Hematopoietic multipotent progenitor cell (in vitro differentiated cells): ENCODE measurements around the gene TRMT6. TPM values are rescaled to one million over a fixed set of nuclear protein-coding genes. Genes with fewer than 3 reads are reported as not detected.

ENCODE experiments used
- DNase-seq, 3 donors: peaks; one replicate each; pipeline ENCODE4 v3.0.0-alpha.2; 2011 to 2015; ENCODE audit warnings: low read depth in 2 of 3, low spot score in 2 of 3
- total RNA-seq: library from RNA; depleted of rRNA; stranded (reverse); fragments of >200 nt; gene quantifications from one replicate; pipeline ENCODE4 v1.2.3, GENCODE V29; 2012

The TRMT6 gene
- 3.2 TPM for total RNA-seq

DNA sequence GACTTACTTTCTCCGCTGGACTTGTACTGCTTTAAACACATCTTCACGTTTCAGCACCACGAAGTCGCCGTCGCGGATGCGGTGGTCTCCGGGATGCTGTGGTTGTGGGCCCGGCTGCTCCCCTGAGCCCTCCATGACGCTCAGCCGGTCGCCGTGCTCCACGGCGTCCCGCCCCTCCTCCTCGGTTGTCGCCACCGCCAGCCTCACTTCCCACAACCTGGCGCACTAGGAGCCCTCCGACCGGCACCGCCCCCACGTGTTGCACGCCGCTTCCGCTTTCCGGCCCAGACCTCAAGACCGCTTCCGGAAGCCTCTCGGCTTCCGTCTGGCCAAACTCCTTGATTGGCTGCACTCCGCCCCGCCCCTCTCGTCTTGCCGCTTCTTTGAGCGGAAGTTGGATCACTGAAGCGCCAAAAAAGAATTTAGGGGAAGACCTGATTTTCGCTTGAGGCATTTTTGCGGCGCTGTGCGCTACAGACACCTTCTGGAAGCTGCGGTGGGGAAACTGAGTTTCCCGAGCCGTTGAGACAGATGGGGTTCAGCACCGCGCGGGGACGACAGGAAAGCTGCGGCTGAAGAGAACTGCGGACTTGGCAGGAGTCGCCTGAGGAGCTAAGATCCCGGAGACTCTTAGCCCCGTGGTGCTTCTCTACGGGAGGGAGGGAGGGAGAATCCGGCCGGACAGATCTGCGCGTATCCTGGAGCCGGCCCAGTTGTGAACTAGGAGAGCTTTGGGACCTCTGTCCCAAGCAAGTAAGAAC, at the start of gene TRMT6, which contains the start of gene MCM8:
TRMT6 (minus strand) TSS at position 263 of the 761 bp plus-strand sequence; CDS start at position 135, 128 bp downstream.
MCM8 (plus strand) TSS at position 382 of the 761 bp plus-strand sequence. CDS start 1,364 bp downstream, outside the sequence.
- peak; percentile 92 to 99 (median 97) for DNase-seq

- no peak for DNase-seq
Measured at GRCh38 chr20:5999783-6000182, 49.5 kb upstream of the TRMT6 start.

DNA sequence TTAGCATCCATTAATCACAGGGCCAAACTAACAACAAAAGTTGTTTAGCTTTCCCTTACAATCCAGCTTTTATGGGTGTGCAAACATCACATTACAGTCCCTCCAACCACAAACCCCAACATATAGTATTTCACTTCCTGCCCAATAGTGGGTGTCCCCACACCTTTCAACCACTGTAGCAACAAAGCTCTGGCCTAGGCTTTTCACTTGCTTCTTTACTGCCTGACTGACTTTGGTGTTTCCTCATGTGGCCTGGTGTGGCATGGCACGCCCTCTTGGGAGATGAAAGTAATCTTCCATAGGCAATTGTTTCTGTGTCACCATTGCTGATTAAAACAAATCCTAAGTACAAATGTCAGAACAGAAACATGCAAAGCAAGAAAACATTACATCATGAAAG, 46.4 kb upstream of the TRMT6 start:
- peak in 2 of 3 donors; percentile 21 to 58 for DNase-seq

DNA sequence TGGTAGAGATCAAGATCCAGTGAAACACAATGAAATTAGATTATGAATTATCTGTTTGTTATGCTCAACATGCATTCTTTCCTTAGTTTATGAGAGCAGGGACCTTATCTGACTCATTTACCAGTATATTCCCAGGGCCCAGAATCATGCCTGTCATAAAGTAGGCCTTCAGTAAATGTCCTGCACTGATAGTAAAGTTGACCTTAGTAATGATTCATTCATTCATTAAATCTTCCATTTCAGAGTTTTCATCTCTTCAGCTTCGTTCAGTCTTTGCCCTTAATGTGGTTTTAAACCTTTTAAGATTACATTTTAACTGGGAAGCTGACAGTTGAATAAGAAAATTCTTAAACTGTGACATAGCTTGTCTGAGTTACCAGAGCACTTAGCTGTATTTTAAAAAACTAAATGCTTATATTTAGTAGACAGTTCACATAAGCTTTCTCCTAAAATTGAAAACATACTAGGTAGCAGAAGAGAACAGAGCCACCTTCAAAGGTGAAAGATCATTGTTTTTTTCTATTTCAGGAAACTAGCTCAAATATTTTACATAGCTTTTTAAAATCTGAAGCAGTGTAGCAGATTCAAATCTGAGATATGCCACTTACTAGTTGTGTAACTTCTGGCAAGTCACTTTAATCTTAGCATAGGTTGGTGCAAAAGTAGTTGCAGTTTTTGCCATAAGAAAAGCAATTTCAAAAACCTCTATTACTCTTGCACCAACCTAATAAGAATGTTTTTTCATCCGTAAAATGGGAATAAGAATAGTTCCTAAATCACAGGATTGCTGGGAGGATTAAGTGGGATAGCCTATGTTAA, 41.5 kb upstream of the TRMT6 start:
- no peak for DNase-seq

GRCh38 chr20:5990946-5991345, 40.6 kb upstream of the TRMT6 start:
- DNase-seq, result no peak

DNA sequence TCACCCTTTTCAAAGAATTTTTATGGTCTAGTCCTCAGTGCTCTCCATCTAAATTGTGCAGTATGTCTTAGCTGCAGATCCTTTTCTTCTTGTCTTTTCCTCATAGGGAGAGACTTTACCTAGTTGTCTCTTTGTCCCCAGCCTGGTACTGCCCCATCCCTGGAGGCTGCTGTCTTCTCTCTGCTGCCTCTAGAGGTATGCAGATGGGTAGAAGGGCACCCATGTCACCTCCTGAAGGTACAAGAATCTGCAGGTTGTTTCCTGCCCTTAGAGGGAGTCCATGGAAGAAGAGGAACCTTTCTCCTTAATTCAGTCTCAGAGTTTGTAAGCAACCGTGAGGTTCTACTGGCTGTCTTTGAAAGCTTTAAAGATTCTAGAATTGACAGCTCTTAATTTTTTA, 39.2 kb upstream of the TRMT6 start:
- no peak for DNase-seq

DNA sequence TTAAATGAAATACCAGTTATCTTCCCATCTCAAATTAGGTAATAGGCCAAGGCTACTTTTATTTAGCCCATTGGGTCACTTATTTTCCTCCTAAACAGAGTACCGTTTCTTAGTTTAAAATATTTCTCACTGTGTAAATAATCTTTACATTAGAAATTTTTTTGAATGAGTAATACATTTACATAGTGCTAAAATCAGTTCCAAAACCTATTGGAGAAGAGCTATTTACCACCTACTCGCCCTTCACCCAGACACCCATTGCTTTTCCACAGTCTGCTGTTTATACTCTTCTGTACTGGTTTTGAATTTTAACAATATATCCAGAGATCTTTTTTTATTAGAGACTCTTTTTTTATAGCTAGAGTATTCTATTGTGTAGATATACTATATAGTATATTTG, 37.0 kb upstream of the TRMT6 start:
- DNase-seq, result no peak

- no peak for DNase-seq
Measured at GRCh38 chr20:5980720-5981538, 30.6 kb upstream of the TRMT6 start.

GRCh38 chr20:5979801-5980200, 29.5 kb upstream of the TRMT6 start:
- DNase-seq, result no peak

GRCh38 chr20:5977975-5978374, 27.6 kb upstream of the TRMT6 start:
- no peak for DNase-seq

DNA sequence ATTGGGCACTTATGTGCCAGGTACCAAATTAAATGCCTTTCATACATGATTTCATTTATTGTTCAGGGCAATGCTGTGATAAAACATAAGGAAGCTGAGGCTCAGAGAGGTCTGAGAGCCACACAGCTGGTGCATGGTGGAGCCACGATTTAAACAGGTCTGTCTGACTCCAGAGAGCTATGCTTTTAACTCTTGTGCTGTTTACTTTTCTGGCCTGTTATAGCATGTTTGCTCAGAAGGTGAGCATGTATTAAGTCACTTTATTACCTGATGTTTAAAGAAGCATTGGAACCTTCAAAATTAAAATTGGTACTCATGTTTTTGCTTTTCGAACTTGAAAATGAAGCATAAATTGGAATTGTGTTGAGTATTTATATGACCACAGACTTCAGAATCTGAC, 26.9 kb upstream of the TRMT6 start:
- no peak for DNase-seq

GRCh38 chr20:5975778-5976177, 25.4 kb upstream of the TRMT6 start:
- no peak for DNase-seq

DNA sequence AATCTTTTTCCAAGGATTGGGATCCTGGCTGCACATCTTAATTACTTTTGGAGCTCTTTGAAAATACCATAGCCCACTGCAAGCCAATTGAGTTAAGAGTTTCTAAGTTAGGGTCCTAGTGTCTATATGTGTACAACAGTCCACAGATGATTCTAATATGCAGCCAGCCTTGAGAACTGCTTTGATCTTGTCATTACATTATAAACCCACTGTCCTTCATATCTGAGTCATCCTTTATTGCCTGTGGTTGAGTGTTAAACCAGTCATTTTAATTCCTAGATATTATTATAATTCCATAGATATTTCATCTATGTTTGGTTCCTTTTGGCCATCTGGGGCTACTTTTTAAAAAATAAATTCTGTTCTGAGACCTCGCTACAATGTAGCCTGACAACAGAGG, 24.2 kb upstream of the TRMT6 start:
- DNase-seq, result no peak

GRCh38 chr20:5973971-5974370, 23.6 kb upstream of the TRMT6 start:
- peak in 1 of 3 donors; percentile 19 for DNase-seq

- DNase-seq, result no peak
Measured at GRCh38 chr20:5973172-5973571, 22.8 kb upstream of the TRMT6 start.

- no peak for DNase-seq
Measured at GRCh38 chr20:5971203-5971602, 20.9 kb upstream of the TRMT6 start.

DNA sequence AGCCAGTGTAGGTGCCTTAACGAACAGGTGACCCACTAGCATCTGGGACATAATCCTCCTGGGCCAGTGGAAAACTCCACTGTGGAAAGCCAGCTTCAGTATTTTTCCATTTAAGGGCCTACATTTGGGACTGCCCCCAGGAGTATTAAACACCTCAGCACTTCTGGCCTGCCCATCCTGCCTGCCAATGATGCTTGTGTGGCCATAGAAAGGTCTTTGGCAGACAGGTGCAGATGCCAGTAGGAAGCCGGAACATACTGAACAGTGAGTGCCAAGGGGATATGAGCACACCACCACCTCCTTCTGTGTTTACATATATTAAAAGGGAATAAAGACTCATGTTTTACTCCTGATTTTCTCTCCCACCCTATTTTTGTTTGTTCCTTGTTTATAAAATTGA, 20.0 kb upstream of the TRMT6 start:
- DNase-seq, result no peak

- no peak for DNase-seq
Measured at GRCh38 chr20:5969940-5970339, 19.6 kb upstream of the TRMT6 start.

DNA sequence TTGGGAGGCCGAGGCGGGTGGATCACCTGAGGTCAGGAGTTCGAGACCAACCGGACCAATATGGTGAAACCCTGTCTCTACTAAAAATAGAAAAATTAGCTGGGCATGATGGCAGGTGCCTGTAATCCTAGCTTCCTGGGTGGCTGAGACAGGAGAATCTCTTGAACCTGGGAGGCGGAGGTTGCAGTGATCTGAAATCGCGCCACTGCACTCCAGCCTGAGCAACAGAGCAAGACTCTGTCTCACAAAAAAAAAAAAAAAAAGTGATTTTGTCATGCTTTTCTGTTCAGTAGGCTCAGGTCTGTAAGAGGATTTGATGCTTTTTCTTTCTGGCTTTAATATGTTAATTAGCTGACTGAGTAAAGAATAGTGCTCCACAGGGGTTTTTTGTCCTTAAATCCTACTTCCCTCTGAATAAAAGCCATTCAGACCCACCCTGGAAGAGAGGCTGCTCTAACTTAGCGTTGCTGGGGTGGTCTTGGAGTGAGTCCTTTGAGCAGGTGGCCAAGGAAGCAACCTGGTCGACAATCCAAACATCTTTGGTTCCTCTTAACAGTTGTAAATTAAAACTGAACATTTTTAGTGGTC, 19.1 kb upstream of the TRMT6 start:
- DNase-seq, result no peak

DNA sequence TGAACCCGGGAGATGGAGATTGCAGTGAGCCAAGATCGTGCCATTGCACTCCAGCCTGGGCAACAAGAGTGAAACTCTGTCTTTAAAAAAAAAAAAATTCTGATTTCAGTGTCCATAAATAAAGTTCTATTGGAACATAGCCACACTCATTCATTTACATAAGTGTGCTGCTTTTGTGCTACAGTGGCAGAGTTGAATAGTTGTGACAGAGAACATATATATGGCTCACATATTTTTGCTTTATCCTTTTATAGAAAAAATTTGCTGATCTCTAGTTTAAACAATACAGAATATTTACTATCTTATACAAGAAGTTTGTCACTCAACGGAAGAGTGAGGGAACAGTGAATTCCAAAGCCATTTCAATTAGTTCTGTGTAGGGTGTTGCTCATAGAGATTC, 18.1 kb upstream of the TRMT6 start:
- DNase-seq, result no peak

DNA sequence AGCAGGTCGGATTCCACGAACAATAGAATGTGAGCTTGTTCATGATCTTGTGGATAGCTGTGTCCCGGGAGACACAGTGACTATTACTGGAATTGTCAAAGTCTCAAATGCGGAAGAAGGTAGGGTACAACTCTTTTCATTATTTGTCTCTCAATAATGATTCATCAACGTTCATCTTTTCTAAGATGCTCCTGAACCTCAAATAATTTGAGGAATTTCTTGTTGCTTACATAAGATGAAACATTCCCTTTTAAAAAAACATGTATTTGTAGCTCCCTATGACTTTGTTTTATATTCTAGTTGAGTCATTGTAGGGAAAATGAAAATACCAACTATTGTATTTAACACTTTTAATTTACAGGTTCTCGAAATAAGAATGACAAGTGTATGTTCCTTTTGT, 17.1 kb upstream of the TRMT6 start:
- no peak for DNase-seq
